Endothelial cell (in vitro differentiated cells): ENCODE data around the gene LSAMP. TPM values are rescaled to one million over a fixed set of nuclear protein-coding genes. Genes with fewer than 3 reads are reported as not detected.
"Not testable (repeated sequence)": the region's sequence is repeated elsewhere in the genome, so short reads cannot be mapped to it uniquely, and the experiment has no call there.

Source experiments
- DNase-seq: peaks from one replicate; pipeline ENCODE4 v3.0.0; 2021; ENCODE audit warnings: low spot score
- H3K27ac Mint-ChIP-seq: one replicate; pipeline ENCODE4 v1.8.0; 2021; ENCODE audit warnings: mixed read lengths, inconsistent platforms; ENCODE audit not compliant: unreplicated experiment
- H3K27me3 Mint-ChIP-seq: one replicate; pipeline ENCODE4 v1.8.0; 2021; ENCODE audit warnings: mild to moderate bottlenecking, moderate library complexity, mixed read lengths, inconsistent platforms; ENCODE audit not compliant: unreplicated experiment
- H3K36me3 Mint-ChIP-seq: one replicate; pipeline ENCODE4 v1.8.0; 2021; ENCODE audit warnings: mild to moderate bottlenecking, low read depth, mixed read lengths, inconsistent platforms; ENCODE audit not compliant: unreplicated experiment
- H3K4me1 Mint-ChIP-seq: one replicate; pipeline ENCODE4 v1.8.0; 2021; ENCODE audit warnings: mild to moderate bottlenecking, mixed read lengths, inconsistent platforms; ENCODE audit not compliant: unreplicated experiment
- H3K4me3 Mint-ChIP-seq: one replicate; pipeline ENCODE4 v1.8.0; 2021; ENCODE audit warnings: mild to moderate bottlenecking, mixed read lengths, inconsistent platforms; ENCODE audit not compliant: unreplicated experiment
- H3K9me3 Mint-ChIP-seq: one replicate; pipeline ENCODE4 v1.8.0; 2021; ENCODE audit warnings: mixed read lengths, inconsistent platforms; ENCODE audit not compliant: unreplicated experiment
- total RNA-seq: library from RNA; stranded (reverse); fragmentation: NEBNext Ultra II Directional; extraction: Animal tissue kit (Norgen Biotek cat#: 25700); gene quantifications from one replicate; pipeline ENCODE4 v1.2.1, GENCODE V29; 2021; ENCODE audit not compliant: unreplicated experiment
- TF ChIP-seq, protein P1 (sequence below): fragments of 200-600 bp; sonication (generic); IDR thresholded peaks from one replicate; pipeline ENCODE4 v1.5.0; 2021; ENCODE audit warnings: antibody characterized with exemption; ENCODE audit not compliant: unreplicated experiment

LSAMP gene
- total RNA-seq, 1 donor from 2014 or later: 6.1 TPM

DNA sequence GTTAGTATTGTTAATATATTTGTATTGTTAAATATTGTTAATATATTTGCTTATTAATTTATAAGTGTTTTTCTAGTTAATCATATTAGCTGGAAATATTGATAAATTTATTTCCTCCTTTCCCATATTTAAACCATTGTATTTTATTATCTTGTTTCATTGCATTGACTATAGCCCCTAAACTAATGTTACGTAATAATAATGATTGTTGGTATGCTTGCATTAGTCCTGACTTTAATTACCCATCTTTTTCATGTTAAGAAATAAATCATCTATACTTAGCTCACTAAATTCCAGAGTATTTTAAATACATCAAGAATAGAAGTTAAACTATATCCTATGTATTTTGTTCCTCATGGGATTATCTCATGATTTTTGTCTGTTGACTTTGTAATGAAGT is 368.2 kb downstream of the LSAMP start:
- H3K4me1 Mint-ChIP-seq: no peaks in the 10 kb centered on the region
- no peaks in the 10 kb centered on the region for H3K9me3 Mint-ChIP-seq
- no peak for DNase-seq
- no peaks in the 10 kb centered on the region for H3K27me3 Mint-ChIP-seq
- no peak overlapping the region for H3K4me3 Mint-ChIP-seq
- no peaks in the 10 kb centered on the region for H3K36me3 Mint-ChIP-seq
- no peak overlapping the region for H3K27ac Mint-ChIP-seq
- TF ChIP-seq, protein P1, sequence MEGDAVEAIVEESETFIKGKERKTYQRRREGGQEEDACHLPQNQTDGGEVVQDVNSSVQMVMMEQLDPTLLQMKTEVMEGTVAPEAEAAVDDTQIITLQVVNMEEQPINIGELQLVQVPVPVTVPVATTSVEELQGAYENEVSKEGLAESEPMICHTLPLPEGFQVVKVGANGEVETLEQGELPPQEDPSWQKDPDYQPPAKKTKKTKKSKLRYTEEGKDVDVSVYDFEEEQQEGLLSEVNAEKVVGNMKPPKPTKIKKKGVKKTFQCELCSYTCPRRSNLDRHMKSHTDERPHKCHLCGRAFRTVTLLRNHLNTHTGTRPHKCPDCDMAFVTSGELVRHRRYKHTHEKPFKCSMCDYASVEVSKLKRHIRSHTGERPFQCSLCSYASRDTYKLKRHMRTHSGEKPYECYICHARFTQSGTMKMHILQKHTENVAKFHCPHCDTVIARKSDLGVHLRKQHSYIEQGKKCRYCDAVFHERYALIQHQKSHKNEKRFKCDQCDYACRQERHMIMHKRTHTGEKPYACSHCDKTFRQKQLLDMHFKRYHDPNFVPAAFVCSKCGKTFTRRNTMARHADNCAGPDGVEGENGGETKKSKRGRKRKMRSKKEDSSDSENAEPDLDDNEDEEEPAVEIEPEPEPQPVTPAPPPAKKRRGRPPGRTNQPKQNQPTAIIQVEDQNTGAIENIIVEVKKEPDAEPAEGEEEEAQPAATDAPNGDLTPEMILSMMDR: no peak

- not testable (repeated sequence) for H3K4me1 Mint-ChIP-seq, DNase-seq, H3K27ac Mint-ChIP-seq, H3K4me3 Mint-ChIP-seq, H3K9me3 Mint-ChIP-seq, H3K27me3 Mint-ChIP-seq, H3K36me3 Mint-ChIP-seq
Measured at GRCh38 chr3:116070516-116071278, 374.6 kb downstream of the LSAMP start.

DNA sequence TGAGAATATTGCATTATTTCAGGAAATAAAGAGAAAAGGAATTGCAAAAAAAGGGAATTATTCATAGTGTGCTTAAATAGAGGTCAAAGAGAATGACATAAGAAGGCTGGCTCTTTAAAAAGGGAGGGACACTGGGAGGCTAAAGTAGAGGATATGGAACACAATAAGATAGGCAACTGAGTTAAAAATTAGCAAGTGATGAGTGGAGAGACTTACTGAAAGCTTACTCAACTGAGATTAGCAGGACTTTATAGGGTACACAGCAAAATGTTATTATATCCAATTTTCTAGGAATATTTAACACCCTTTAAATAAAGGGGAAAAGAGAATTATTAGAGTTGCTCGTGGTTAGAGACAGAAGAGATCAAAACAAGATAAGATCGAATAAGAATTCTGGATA is 375.2 kb downstream of the LSAMP start:
- no peak for DNase-seq
- Mint-ChIP-seq H3K4me3 (no peak overlapping the region), H3K36me3 (no peaks in the 10 kb centered on the region), H3K27me3 (no peaks in the 10 kb centered on the region), H3K27ac (no peak overlapping the region), H3K9me3 (no peaks in the 10 kb centered on the region), H3K4me1 (no peaks in the 10 kb centered on the region)
- TF ChIP-seq, protein P1: no peak

- H3K36me3 Mint-ChIP-seq: no peaks in the 10 kb centered on the region
- H3K27ac Mint-ChIP-seq: no peak overlapping the region
- no peaks in the 10 kb centered on the region for H3K4me1 Mint-ChIP-seq
- DNase-seq: no peak
- TF ChIP-seq, protein P1: no peak
- H3K27me3 Mint-ChIP-seq: no peaks in the 10 kb centered on the region
- no peaks in the 10 kb centered on the region for H3K9me3 Mint-ChIP-seq
- no peak overlapping the region for H3K4me3 Mint-ChIP-seq
Measured at GRCh38 chr3:116069024-116069423, 376.3 kb downstream of the LSAMP start.

GRCh38 chr3:116067326-116067725 is 378.0 kb downstream of the LSAMP start:
- TF ChIP-seq, protein P1: no peak
- Mint-ChIP-seq H3K27me3 (no peaks in the 10 kb centered on the region), H3K27ac (no peak overlapping the region), H3K36me3 (no peaks in the 10 kb centered on the region), H3K9me3 (no peaks in the 10 kb centered on the region), H3K4me3 (no peak overlapping the region), H3K4me1 (no peaks in the 10 kb centered on the region)
- no peak for DNase-seq
